Activated CD4-positive, alpha-beta T cell treated with anti-CD3 and anti-CD28 coated beads, Interleukin-2, amount 50 U/mL, for 1 hour (primary cell): Measurements from ENCODE around the gene SVIL.
A peak's percentile ranks its signal among the peaks of the same experiment; 100 is the strongest.
"Not testable (repeated sequence)": the region's sequence is repeated elsewhere in the genome, so short reads cannot be mapped to it uniquely, and the experiment has no call there.

Experiments
- DNase-seq: peaks from one replicate; pipeline ENCODE4 v3.0.0-alpha.2; 2020

Gene SVIL

GRCh38 chr10:29511806-29512205 is 123.0 kb downstream of the SVIL start:
- not testable (repeated sequence) for DNase-seq

- not testable (repeated sequence) for DNase-seq
Observed at GRCh38 chr10:29510483-29511157, 124.2 kb downstream of the SVIL start.

- DNase-seq, result no peak
Observed at GRCh38 chr10:29508554-29509244, 126.1 kb downstream of the SVIL start.

GRCh38 chr10:29507750-29508149 is 127.0 kb downstream of the SVIL start:
- DNase-seq, result not testable (repeated sequence)

- not testable (repeated sequence) for DNase-seq
Observed at GRCh38 chr10:29506324-29506921, 128.3 kb downstream of the SVIL start.

GRCh38 chr10:29502351-29502750 is 132.4 kb downstream of the SVIL start:
- DNase-seq, result no peak

- no peak for DNase-seq
Observed at GRCh38 chr10:29501692-29502091, 133.1 kb downstream of the SVIL start.

GRCh38 chr10:29499993-29500537 is 134.7 kb downstream of the SVIL start:
- DNase-seq, result no peak

- DNase-seq, result peak; percentile 62
Observed at GRCh38 chr10:29496341-29497162, 138.2 kb downstream of the SVIL start.

- no peak for DNase-seq
Observed at GRCh38 chr10:29495366-29495765, 139.4 kb downstream of the SVIL start.

- no peak for DNase-seq
Observed at GRCh38 chr10:29493697-29494096, 141.1 kb downstream of the SVIL start.

- no peak for DNase-seq
Observed at GRCh38 chr10:29492774-29493173, 142.0 kb downstream of the SVIL start.

GRCh38 chr10:29491918-29492317 is 142.9 kb downstream of the SVIL start:
- no peak for DNase-seq

GRCh38 chr10:29490781-29491280 is 143.9 kb downstream of the SVIL start:
- not testable (repeated sequence) for DNase-seq

- not testable (repeated sequence) for DNase-seq
Observed at GRCh38 chr10:29488471-29488870, 146.3 kb downstream of the SVIL start.

GRCh38 chr10:29487884-29488266 is 146.9 kb downstream of the SVIL start:
- DNase-seq, result not testable (repeated sequence)

GRCh38 chr10:29487032-29487883 is 147.5 kb downstream of the SVIL start:
- not testable (repeated sequence) for DNase-seq

GRCh38 chr10:29486433-29486832 is 148.3 kb downstream of the SVIL start:
- no peak for DNase-seq

- not testable (repeated sequence) for DNase-seq
Observed at GRCh38 chr10:29484677-29485076, 150.1 kb downstream of the SVIL start.

- DNase-seq, result no peak
Observed at GRCh38 chr10:29482591-29483431, 152.0 kb downstream of the SVIL start.
